ENCODE data around the gene FBF1. TPM values are rescaled to one million over a fixed set of nuclear protein-coding genes. Genes with fewer than 3 reads are reported as not detected.

FBF1 gene
- total and polyA plus RNA-seq, 9 of the 15 experiments (the other 6 are each of a cell fraction or from before 2014, with no cell fraction given) = 0.46 to 14.9 (median 7.5) TPM

DNA sequence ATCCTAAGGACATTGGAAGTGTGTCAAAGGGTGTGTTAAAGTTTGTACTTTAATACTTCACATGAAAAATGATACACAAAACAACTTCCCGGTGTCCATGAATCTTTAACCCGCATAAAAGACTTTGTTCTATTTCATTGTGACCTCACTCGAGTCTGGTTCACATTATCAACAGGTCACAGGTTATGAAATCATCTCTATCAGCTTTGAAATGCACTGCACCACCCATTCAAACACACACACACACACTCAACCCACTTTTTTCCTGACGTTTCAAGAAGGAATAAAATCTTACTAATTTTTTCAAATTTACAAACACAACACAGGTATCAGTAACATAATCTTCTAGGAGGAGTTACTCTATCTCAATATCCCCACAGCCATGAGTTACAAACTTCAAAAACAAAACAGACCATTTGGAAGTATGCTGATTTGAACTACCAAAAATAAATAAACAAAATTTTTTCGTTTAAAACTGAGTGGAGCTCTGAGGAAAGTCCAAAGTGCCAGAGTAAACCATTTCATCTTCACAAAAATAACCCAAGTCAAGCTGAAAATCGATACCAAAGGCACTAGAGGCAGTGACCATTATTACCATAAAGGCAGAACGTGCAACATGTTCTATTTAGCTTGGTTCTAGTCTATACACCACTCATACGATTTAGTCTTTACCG, 35.5 kb upstream of the FBF1 start (continued):
- TF ChIP-seq ETV6 (IDR thresholded peaks at IDR 0.05; ENCODE audit: borderline replicate concordance in 1 of 2, low read depth in 2 of 2, low read length in 1 of 2) (no peak), ETV6 (CRISPR knock-in tag; IDR thresholded peaks at IDR 0.05; ENCODE audit: borderline replicate concordance) (no peak), NFE2L1 (tag; IDR thresholded peaks at IDR 0.05; ENCODE audit: borderline replicate concordance, low read depth) (no peak), ZNF282 (CRISPR knock-in tag; IDR thresholded peaks at IDR 0.05) (no peak), FOXJ3 (CRISPR knock-in tag; IDR thresholded peaks at IDR 0.05) (no peak), PHTF2 (CRISPR knock-in tag; IDR thresholded peaks at IDR 0.05) (no peak), WHSC1 (IDR thresholded peaks at IDR 0.05; ENCODE audit: low read length) (no peak), DPF2 (IDR thresholded peaks at IDR 0.05) (peak; percentile 60), EHMT2 (IDR thresholded peaks at IDR 0.05) (no peak), CREB1 (IDR thresholded peaks at IDR 0.05) (no peak), CREB1 (CRISPR knock-in tag; IDR thresholded peaks at IDR 0.05) (no peak), ADNP (tag; IDR thresholded peaks at IDR 0.05) (no peak), FOXM1 (IDR thresholded peaks at IDR 0.05; ENCODE audit: low read depth) (peak; percentile 41; the same call in 1 of the 2 replicates), FOXM1 (CRISPR knock-in tag; IDR thresholded peaks at IDR 0.05; ENCODE audit: low read depth) (no peak), ZNF184 (CRISPR knock-in tag; IDR thresholded peaks at IDR 0.05) (no peak), ZBED1 (IDR thresholded peaks at IDR 0.05) (no peak), RBM22 (IDR thresholded peaks at IDR 0.05; ENCODE audit: low read depth, low read length, poor library complexity, severe bottlenecking) (no peak)
- TF ChIP-seq, protein P1, sequence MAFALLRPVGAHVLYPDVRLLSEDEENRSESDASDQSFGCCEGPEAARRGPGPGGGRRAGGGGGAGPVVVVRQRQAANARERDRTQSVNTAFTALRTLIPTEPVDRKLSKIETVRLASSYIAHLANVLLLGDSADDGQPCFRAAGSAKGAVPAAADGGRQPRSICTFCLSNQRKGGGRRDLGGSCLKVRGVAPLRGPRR (CRISPR knock-in tag; IDR thresholded peaks at IDR 0.05) = no peak
- TF ChIP-seq, protein P2, sequence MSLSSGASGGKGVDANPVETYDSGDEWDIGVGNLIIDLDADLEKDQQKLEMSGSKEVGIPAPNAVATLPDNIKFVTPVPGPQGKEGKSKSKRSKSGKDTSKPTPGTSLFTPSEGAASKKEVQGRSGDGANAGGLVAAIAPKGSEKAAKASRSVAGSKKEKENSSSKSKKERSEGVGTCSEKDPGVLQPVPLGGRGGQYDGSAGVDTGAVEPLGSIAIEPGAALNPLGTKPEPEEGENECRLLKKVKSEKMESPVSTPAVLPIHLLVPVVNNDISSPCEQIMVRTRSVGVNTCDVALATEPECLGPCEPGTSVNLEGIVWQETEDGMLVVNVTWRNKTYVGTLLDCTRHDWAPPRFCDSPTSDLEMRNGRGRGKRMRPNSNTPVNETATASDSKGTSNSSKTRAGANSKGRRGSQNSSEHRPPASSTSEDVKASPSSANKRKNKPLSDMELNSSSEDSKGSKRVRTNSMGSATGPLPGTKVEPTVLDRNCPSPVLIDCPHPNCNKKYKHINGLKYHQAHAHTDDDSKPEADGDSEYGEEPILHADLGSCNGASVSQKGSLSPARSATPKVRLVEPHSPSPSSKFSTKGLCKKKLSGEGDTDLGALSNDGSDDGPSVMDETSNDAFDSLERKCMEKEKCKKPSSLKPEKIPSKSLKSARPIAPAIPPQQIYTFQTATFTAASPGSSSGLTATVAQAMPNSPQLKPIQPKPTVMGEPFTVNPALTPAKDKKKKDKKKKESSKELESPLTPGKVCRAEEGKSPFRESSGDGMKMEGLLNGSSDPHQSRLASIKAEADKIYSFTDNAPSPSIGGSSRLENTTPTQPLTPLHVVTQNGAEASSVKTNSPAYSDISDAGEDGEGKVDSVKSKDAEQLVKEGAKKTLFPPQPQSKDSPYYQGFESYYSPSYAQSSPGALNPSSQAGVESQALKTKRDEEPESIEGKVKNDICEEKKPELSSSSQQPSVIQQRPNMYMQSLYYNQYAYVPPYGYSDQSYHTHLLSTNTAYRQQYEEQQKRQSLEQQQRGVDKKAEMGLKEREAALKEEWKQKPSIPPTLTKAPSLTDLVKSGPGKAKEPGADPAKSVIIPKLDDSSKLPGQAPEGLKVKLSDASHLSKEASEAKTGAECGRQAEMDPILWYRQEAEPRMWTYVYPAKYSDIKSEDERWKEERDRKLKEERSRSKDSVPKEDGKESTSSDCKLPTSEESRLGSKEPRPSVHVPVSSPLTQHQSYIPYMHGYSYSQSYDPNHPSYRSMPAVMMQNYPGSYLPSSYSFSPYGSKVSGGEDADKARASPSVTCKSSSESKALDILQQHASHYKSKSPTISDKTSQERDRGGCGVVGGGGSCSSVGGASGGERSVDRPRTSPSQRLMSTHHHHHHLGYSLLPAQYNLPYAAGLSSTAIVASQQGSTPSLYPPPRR (CRISPR knock-in tag; IDR thresholded peaks at IDR 0.05; ENCODE audit: borderline replicate concordance) = no peak
- TF ChIP-seq, protein P3, sequence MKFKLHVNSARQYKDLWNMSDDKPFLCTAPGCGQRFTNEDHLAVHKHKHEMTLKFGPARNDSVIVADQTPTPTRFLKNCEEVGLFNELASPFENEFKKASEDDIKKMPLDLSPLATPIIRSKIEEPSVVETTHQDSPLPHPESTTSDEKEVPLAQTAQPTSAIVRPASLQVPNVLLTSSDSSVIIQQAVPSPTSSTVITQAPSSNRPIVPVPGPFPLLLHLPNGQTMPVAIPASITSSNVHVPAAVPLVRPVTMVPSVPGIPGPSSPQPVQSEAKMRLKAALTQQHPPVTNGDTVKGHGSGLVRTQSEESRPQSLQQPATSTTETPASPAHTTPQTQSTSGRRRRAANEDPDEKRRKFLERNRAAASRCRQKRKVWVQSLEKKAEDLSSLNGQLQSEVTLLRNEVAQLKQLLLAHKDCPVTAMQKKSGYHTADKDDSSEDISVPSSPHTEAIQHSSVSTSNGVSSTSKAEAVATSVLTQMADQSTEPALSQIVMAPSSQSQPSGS (CRISPR knock-in tag; IDR thresholded peaks at IDR 0.05) = no peak
- TF ChIP-seq, protein P4, sequence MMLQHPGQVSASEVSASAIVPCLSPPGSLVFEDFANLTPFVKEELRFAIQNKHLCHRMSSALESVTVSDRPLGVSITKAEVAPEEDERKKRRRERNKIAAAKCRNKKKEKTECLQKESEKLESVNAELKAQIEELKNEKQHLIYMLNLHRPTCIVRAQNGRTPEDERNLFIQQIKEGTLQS (IDR thresholded peaks at IDR 0.05) = peak; percentile 60
- TF ChIP-seq, protein P4 (CRISPR knock-in tag; conservative IDR thresholded peaks at IDR 0.05) = no peak
